ENCODE results near the gene HSD17B4. TPM values are rescaled to one million over a fixed set of nuclear protein-coding genes. Genes with fewer than 3 reads are reported as not detected.

The HSD17B4 gene
- total and polyA plus RNA-seq, 2 experiments from 2014 or later: 208 to 281 TPM

DNA sequence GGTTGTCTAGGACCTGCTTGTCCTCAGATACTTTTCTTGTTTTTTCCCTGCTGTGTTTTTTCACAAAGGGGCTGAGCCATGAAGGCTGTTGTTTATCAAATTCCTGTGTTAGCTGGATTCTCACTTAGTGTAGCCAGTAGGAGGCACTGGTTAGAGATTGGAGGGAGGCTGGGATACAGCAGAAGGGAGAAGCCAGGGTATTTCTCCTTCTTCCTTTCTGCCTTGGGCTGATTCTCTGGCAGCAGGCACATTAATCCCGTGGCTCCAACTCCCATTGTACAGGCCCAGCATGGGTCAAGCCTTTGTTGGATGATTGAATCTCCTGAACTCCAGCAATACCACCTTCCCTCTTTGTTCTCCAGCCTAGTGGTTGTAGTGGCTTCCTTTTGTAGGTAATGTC is 130.7 kb downstream of the HSD17B4 start:
- no peaks in the 10 kb centered on the region for H3K36me3 ChIP-seq (replicated peaks; ENCODE audit: insufficient read depth, low read depth)
- TF ChIP-seq EZH2 (IDR thresholded peaks at IDR 0.05; ENCODE audit: borderline replicate concordance): no peak
- no peak overlapping the region for H3K27ac ChIP-seq
- H4K20me1 ChIP-seq (ENCODE audit: insufficient read depth, poor library complexity, severe bottlenecking): no peaks in the 10 kb centered on the region
- H3K79me2 ChIP-seq: no peaks in the 10 kb centered on the region
- H3K9me2 ChIP-seq (replicated peaks; ENCODE audit: insufficient read depth): no peaks in the 10 kb centered on the region
- no peak overlapping the region for H3K4me3 ChIP-seq
- no peaks in the 10 kb centered on the region for H3K27me3 ChIP-seq
- H3K9me3 ChIP-seq (ENCODE audit: low read depth): no peaks in the 10 kb centered on the region
- 55% methylated on average over 1 of the region's 1 CpG for WGBS (ENCODE audit: low lambda C conversion rate, missing lambda C conversion rate)
- DNase-seq (ENCODE audit: low spot score): no peak
- peaks cover 17% of the 10 kb centered on the region for H3K4me1 ChIP-seq (ENCODE audit: insufficient read depth)
- no peak overlapping the region for H3K4me2 ChIP-seq
- no peak overlapping the region for H2AFZ ChIP-seq

GRCh38 chr5:119583684-119584083 is 131.4 kb downstream of the HSD17B4 start:
- H3K4me1 ChIP-seq (ENCODE audit: insufficient read depth): peaks cover 17% of the 10 kb centered on the region
- no peak overlapping the region for H2AFZ ChIP-seq

More at GRCh38 chr5:119583684-119584083, 131.4 kb downstream of the HSD17B4 start:
- no peaks in the 10 kb centered on the region for H3K27me3 ChIP-seq
- H3K36me3 ChIP-seq (replicated peaks; ENCODE audit: insufficient read depth, low read depth): no peaks in the 10 kb centered on the region
- H3K4me3 ChIP-seq: no peak overlapping the region
- TF ChIP-seq CTCF (IDR thresholded peaks at IDR 0.05; ENCODE audit: poor library complexity) (no peak), EZH2 (IDR thresholded peaks at IDR 0.05; ENCODE audit: borderline replicate concordance) (no peak), EZH2phosphoT487 (IDR thresholded peaks at IDR 0.05; ENCODE audit: low read depth, severe bottlenecking, unreplicated experiment) (no peak)
- no peak for DNase-seq (ENCODE audit: low spot score)
- 76% methylated on average over 3 of the region's 3 CpGs for WGBS (ENCODE audit: low lambda C conversion rate, missing lambda C conversion rate)
- H3K9me2 ChIP-seq (replicated peaks; ENCODE audit: insufficient read depth): no peaks in the 10 kb centered on the region
- H4K20me1 ChIP-seq (ENCODE audit: insufficient read depth, poor library complexity, severe bottlenecking): no peaks in the 10 kb centered on the region
- H3K27ac ChIP-seq: no peak overlapping the region
- H3K4me2 ChIP-seq: no peak overlapping the region
- no peaks in the 10 kb centered on the region for H3K79me2 ChIP-seq
- no peaks in the 10 kb centered on the region for H3K9me3 ChIP-seq (ENCODE audit: low read depth)

Small RNAs within 50 kb of the gene (small RNA-seq; reads per million reads assigned to genes)
- 0.19 reads per million for gene RNA5SP190

Other genes starting within 250 kb of the HSD17B4 start
- gene TNFAIP8, start 96.5 kb upstream of the HSD17B4 start, total RNA-seq: 33.9 and 37.6 TPM in 2 replicates
- 18.3 and 23.4 TPM in 2 replicates for gene TNFAIP8, start 96.5 kb upstream of the HSD17B4 start, polyA plus RNA-seq
- not detected in 2 replicates for gene FAM170A, start 177.1 kb downstream of the HSD17B4 start, total RNA-seq
- not detected in 2 replicates for gene FAM170A, start 177.1 kb downstream of the HSD17B4 start, polyA plus RNA-seq

Data from hepatocyte (in vitro differentiated cells).